Muscle of leg (tissue), 11 donors: ENCODE results near the gene CD200. TPM values are rescaled to one million over a fixed set of nuclear protein-coding genes. Genes with fewer than 3 reads are reported as not detected.
A peak's percentile ranks its signal among the peaks of the same experiment; 100 is the strongest.
"Not testable (repeated sequence)": the region's sequence is repeated elsewhere in the genome, so short reads cannot be mapped to it uniquely, and the experiment has no call there.

Experiments used
- DNase-seq: peaks from one replicate; pipeline ENCODE4 v3.0.0; 2013
- H3K27ac ChIP-seq: one replicate; pipeline ENCODE4 v1.5.1; 2013; ENCODE audit warnings: mild to moderate bottlenecking, low read length, control low read depth
- H3K27me3 ChIP-seq: one replicate; pipeline ENCODE4 v1.6.1; 2013; ENCODE audit warnings: low read length; ENCODE audit not compliant: control insufficient read depth, insufficient read depth
- H3K36me3 ChIP-seq: one replicate; pipeline ENCODE4 v1.6.1; 2013; ENCODE audit warnings: low read length; ENCODE audit not compliant: control insufficient read depth, insufficient read depth
- H3K4me1 ChIP-seq: one replicate; pipeline ENCODE4 v1.6.1; 2013; ENCODE audit warnings: low read length; ENCODE audit not compliant: control insufficient read depth, insufficient read depth
- H3K4me3 ChIP-seq: one replicate; pipeline ENCODE4 v1.5.1; 2013; ENCODE audit warnings: low read length, control low read depth
- H3K9me3 ChIP-seq: replicated peaks from 2 replicates; pipeline ENCODE4 v1.6.1; 2013; ENCODE audit warnings: low read depth, low read length; ENCODE audit not compliant: control insufficient read depth
- WGBS: methylation state at CpG from one replicate; pipeline ENCODE4 v1.1.5; 2013; ENCODE audit warnings: missing lambda C conversion rate; ENCODE audit not compliant: insufficient coverage; 5-methylcytosine and 5-hydroxymethylcytosine counted together
- polyA plus RNA-seq, 8 donors: library from polyadenylated mRNA; unstranded; fragments of 120-200 nt; gene quantifications; one replicate each; pipeline versions ENCODE4 v1.2.1 to v1.2.3, GENCODE V29; 2013; ENCODE audit warnings: inconsistent platforms in 1 of 8, low replicate concordance in 1 of 8; ENCODE audit not compliant: insufficient read length in 8 of 8, insufficient read depth in 1 of 8
- total RNA-seq: library from RNA; stranded (reverse); fragments of 120-200 nt; gene quantifications from one replicate; pipeline ENCODE4 v1.2.4, GENCODE V29; 2013

CD200 gene
- total and polyA plus RNA-seq, 9 donors: 7.5 to 19.5 (median 13.4) TPM

DNA sequence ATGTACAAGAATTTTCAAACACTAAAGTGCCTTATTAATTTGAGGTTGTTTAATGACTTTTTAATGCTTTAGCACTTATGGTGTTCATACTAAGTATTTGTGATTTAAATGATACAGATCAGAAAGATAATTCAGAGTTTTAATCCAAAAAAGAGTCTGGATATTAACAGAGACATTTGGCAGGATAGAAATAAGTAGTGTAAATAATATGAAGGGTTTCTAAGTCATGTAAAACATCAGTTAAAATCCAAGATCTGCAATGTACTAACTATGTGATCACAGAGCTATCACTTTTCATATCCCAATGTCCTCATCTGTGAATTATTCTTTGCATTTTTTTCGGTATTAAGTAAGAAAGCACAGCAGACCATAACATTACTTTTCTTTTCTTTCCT is 62.9 kb downstream of the CD200 start:
- Histone ChIP-seq H3K4me3 (no peak overlapping the region), H3K27ac (peak overlapping the region; percentile 65), H3K27me3 (no peaks in the 10 kb centered on the region), H3K4me1 (peaks cover 12% of the 10 kb centered on the region), H3K36me3 (no peaks in the 10 kb centered on the region), H3K9me3 (peaks cover 2% of the 10 kb centered on the region)
- WGBS: no CpG with 5 or more reads among the region's 1 CpG
- peak; percentile 44 for DNase-seq

DNA sequence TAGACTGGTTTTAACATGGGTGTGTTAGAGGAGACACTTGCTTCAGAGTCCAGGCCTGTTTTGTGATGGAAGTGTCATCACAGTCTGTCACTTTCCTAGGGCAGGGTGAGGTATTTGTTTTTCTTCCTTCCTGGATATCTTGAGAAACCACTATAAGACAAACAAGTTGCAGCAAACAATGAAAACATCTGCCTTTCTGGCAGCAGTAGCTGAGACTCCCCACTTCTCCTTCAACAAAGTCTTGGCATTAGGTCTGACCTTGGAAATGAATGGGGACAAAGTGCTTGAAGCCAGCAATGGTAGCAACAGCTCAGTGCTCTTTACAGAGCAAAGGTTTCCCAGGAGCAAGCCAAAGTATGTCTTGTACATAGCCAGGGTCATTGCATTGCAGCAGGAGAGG is 64.6 kb downstream of the CD200 start:
- no peak for DNase-seq
- no peak overlapping the region for H3K27ac ChIP-seq
- H3K27me3 ChIP-seq: no peaks in the 10 kb centered on the region
- H3K4me3 ChIP-seq: no peak overlapping the region
- no peaks in the 10 kb centered on the region for H3K36me3 ChIP-seq
- peaks cover 3% of the 10 kb centered on the region for H3K4me1 ChIP-seq
- peaks cover 1% of the 10 kb centered on the region for H3K9me3 ChIP-seq

DNA sequence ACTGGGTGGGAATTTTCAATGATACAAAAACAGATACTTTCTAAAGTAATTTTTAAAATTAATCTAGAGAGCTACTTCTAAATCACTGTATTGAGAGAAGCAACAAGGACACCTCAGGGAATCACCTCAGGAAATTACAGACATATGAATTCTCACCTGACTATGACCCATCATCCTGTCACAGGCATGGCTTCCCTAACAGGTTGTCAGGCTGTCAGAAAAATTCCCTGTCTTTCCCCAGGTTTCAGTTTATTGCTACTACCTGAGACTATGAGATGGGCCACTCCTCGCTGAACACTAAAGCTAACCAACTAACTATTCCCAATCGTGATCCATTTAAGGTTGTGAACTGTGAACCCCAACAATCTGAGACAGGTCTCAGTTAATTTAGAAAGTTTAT is 66.1 kb downstream of the CD200 start:
- 92% methylated on average over 2 of the region's 2 CpGs for WGBS
- H3K4me3 ChIP-seq: no peak overlapping the region
- DNase-seq: no peak
- no peak overlapping the region for H3K27ac ChIP-seq
- no peaks in the 10 kb centered on the region for H3K36me3 ChIP-seq
- peaks cover 2% of the 10 kb centered on the region for H3K4me1 ChIP-seq
- H3K27me3 ChIP-seq: no peaks in the 10 kb centered on the region
- H3K9me3 ChIP-seq: no peaks in the 10 kb centered on the region

DNA sequence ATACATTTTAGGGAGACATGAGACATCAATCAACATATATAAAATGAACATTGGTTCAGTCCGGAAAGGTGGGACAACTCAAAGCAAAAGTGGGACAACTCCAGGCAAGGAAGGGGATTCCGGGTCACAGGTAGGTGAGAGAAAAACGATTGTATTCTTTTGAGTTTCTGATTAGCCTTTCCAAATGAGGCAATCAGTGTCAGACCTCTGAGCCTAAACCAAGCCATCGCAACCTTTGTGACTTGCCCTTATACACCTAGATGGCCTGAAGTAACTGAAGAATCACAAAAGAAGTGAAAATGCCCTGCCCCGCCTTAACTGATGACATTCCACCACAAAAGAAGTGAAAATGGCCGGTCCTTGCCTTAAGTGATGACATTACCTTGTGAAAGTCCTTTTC is 66.6 kb downstream of the CD200 start:
- H3K4me3 ChIP-seq, H3K4me1 ChIP-seq, H3K36me3 ChIP-seq, H3K27me3 ChIP-seq, H3K9me3 ChIP-seq, H3K27ac ChIP-seq, DNase-seq: not testable (repeated sequence)
- WGBS: 80% methylated on average over 1 of the region's 6 CpGs

DNA sequence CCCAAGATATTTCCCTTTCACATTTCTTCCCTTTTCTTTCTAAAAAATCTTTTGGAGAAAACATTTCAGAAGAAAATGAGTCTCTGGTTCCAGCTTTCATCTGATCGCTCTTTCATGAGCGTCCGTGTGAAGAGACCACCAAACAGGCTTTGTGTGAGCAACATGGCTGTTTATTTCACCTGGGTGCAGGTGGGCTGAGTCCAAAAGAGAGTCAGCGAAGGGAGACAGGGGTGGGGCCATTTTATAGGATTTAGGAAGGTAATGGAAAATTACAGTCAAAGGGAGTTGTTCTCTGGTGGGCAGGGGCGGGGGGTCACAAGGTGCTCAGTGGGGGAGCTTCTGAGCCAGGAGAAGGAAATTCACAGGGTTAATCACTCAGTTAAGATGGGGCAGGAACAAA is 67.4 kb downstream of the CD200 start:
- not testable (repeated sequence) for H3K9me3 ChIP-seq, H3K36me3 ChIP-seq, H3K27ac ChIP-seq, H3K4me3 ChIP-seq, H3K27me3 ChIP-seq, DNase-seq, H3K4me1 ChIP-seq
- 90% methylated on average over 3 of the region's 5 CpGs for WGBS

DNA sequence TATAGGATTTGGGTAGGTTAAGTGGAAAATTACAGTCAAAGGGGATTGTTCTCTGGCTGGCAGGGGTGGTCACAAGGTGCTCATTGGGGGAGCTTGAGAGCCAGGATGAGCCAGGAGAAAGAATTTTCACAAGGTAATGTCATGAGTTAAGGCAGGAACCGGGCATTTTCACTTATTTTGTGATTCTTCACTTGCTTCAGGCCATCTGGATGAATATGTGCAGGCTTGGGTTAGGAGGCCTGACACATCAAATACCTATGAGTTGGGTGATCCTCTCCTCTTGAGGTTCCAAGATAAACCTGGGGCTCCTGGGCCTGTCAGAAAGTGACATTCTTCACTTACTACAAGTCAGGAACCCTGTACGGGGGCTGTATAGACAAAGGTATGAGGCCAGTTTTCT is 68.7 kb downstream of the CD200 start:
- no peaks in the 10 kb centered on the region for H3K4me1 ChIP-seq
- no peaks in the 10 kb centered on the region for H3K36me3 ChIP-seq
- H3K4me3 ChIP-seq: no peak overlapping the region
- no peaks in the 10 kb centered on the region for H3K27me3 ChIP-seq
- no peak for DNase-seq
- no peaks in the 10 kb centered on the region for H3K9me3 ChIP-seq
- no peak overlapping the region for H3K27ac ChIP-seq
- no CpG with 5 or more reads among the region's 2 CpGs for WGBS

DNA sequence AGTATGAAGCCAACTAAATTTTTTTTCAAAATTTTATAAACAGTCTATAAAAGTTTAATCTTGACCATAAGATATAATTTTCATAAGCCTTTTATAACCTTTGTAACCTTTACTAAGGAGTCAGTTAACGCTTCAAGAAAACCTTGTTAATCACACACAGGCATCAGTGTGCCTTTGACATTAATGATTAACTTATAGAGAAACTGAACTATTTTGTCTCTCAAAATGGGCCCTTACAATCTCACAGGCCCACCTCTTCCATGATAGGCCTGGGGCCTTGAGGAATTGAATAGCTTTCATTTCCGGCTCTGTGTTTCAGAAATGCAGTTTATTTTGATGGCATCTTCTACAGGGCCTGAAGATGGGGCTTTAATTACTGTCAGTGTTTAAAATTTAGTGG is 70.1 kb downstream of the CD200 start:
- Histone ChIP-seq H3K27ac (no peak overlapping the region), H3K4me1 (no peaks in the 10 kb centered on the region), H3K36me3 (no peaks in the 10 kb centered on the region), H3K4me3 (no peak overlapping the region), H3K9me3 (no peaks in the 10 kb centered on the region), H3K27me3 (no peaks in the 10 kb centered on the region)
- WGBS: no CpG with 5 or more reads among the region's 2 CpGs
- no peak for DNase-seq

DNA sequence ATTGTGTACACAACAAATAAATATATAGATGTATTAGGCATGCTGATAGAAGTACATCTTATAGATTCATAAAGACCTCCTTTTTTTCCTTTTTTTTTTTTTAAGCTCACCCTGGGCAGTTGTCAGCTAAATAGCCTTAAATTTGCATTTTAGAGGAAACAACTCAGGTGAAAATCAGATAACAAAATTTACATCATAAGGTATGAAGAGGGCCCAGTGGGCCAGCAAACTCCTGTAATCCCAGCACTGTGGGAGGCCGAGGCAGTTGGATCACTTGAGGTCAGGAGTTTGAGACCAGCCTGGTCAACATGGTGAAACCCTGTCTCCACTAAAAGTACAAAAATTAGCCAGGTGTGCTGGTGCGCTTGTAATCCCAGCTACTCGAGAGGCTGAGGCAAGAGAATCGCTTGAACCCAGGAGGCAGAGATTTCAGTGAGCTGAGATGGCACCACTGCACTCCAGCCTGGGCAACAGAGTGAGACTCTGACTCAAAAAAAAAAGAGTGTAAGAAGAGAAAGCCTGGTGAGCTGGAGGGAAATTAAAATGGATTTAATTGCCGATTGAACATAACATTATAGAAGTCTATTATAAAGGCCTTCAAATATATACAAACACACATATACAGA is 72.1 kb downstream of the CD200 start:
- not testable (repeated sequence) for H3K4me3 ChIP-seq, H3K4me1 ChIP-seq, H3K27ac ChIP-seq, H3K9me3 ChIP-seq, DNase-seq, H3K36me3 ChIP-seq, H3K27me3 ChIP-seq
- 76% methylated on average over 4 of the region's 5 CpGs for WGBS

DNA sequence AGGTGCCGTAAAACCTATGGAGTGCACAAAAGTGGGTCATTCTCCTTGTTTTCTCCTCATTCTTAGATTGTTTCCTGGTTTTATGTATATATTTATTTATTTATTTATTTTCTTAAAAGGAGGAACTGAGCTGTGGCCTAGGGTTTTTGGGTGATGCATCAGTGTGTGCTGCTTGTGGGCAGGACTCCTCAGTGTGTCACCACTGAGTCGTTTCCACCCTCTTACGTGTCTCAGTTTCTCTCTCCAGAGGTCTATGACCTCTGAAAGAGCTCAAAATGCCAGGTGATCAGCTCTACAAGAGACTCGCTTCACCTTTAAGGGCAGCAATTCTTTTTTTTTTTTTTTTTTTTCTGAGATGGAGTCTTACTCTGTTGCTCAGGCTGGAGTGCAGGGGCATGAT is 72.9 kb downstream of the CD200 start:
- H3K27ac ChIP-seq: no peak overlapping the region
- H3K36me3 ChIP-seq: no peaks in the 10 kb centered on the region
- H3K9me3 ChIP-seq: no peaks in the 10 kb centered on the region
- DNase-seq: no peak
- H3K4me3 ChIP-seq: no peak overlapping the region
- no peaks in the 10 kb centered on the region for H3K27me3 ChIP-seq
- WGBS: 60% methylated on average over 2 of the region's 4 CpGs
- H3K4me1 ChIP-seq: no peaks in the 10 kb centered on the region

DNA sequence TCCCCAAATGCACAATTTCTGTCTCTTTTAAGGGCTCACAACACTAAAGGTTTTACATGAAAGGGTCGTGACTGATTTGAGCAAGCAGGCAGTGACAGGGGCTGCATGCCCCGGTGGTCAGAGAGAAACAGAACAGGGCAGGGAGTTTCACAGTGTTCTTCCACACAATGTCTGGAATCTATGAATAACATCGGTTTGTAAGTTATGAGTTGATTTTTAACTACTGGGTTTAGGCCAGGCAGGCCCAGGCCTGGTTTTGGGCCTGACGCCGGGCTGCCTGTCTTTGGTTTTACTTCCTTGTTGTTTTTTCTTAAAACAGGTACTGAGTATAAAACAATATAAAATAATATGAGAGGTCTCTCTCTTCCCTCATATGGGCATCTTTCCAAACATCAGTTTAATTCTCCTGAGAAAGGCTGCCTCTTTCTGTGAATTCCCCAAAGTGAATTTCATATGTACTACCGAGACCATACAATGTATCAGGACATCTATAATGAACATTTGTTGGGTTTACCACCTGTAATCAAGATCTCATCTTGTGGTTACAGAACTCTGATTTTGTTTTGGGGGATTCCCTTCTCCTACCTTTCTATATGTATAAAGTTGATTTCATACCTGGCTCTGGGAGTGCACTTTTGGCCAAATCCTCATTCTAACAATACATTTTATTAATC is 74.4 kb downstream of the CD200 start:
- Histone ChIP-seq H3K27ac (no peak overlapping the region), H3K4me1 (no peaks in the 10 kb centered on the region), H3K27me3 (no peaks in the 10 kb centered on the region), H3K9me3 (no peaks in the 10 kb centered on the region), H3K4me3 (no peak overlapping the region), H3K36me3 (no peaks in the 10 kb centered on the region)
- no CpG with 5 or more reads among the region's 6 CpGs for WGBS
- DNase-seq: no peak
